GM12875 (cell line): ENCODE data around the gene SLC13A3.

Source experiments
- H3K4me3 ChIP-seq: one replicate; pipeline ENCODE4 v1.5.1; 2011; ENCODE audit warnings: low read depth, low read length, control low read depth
- TF ChIP-seq, protein P1 (sequence below): IDR thresholded peaks from 2 replicates; pipeline ENCODE4 v1.5.1; 2011; ENCODE audit warnings: low read depth, mild to moderate bottlenecking, control low read depth, inconsistent platforms, low read length, moderate library complexity, borderline replicate concordance; ENCODE audit not compliant: insufficient read depth

Gene SLC13A3

DNA sequence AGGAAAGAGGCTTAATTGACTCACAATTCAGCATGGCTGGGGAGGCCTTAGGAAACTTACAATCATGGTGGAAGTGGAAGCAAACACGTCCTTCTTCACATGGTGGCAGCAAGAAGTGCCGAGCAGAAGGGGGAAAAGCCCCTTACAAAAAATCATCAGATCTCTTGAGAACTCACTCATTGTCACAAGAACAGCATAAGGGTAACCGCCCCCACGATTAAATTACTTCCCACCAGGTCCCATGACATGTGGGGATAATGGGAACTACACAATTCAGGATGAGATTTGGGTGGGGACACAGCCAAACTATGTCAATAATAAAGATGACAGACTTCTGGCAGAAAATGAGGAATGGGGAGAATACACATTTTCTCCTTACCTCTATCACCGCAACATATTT is 80.3 kb downstream of the SLC13A3 start:
- no peak overlapping the region for H3K4me3 ChIP-seq
- TF ChIP-seq, protein P1, sequence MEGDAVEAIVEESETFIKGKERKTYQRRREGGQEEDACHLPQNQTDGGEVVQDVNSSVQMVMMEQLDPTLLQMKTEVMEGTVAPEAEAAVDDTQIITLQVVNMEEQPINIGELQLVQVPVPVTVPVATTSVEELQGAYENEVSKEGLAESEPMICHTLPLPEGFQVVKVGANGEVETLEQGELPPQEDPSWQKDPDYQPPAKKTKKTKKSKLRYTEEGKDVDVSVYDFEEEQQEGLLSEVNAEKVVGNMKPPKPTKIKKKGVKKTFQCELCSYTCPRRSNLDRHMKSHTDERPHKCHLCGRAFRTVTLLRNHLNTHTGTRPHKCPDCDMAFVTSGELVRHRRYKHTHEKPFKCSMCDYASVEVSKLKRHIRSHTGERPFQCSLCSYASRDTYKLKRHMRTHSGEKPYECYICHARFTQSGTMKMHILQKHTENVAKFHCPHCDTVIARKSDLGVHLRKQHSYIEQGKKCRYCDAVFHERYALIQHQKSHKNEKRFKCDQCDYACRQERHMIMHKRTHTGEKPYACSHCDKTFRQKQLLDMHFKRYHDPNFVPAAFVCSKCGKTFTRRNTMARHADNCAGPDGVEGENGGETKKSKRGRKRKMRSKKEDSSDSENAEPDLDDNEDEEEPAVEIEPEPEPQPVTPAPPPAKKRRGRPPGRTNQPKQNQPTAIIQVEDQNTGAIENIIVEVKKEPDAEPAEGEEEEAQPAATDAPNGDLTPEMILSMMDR, result no peak

DNA sequence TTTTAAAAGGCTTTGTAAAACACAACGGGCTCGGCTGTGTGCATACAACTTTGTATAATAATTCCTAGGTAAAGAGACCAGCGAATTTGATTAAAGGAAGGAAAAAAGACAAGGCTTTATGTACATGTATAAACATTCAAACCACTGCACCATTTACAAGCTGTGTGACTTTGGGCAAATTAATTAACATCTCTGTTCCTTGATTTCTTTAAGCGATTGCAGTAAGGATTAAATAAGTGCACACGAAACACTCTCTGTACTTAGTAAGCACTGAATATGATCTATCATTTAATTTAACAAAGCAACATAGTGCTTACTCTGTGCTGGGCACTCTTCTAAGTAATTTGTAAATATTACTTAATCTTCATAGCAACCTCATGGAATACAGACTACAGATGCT is 81.3 kb downstream of the SLC13A3 start:
- TF ChIP-seq, protein P1, result no peak

DNA sequence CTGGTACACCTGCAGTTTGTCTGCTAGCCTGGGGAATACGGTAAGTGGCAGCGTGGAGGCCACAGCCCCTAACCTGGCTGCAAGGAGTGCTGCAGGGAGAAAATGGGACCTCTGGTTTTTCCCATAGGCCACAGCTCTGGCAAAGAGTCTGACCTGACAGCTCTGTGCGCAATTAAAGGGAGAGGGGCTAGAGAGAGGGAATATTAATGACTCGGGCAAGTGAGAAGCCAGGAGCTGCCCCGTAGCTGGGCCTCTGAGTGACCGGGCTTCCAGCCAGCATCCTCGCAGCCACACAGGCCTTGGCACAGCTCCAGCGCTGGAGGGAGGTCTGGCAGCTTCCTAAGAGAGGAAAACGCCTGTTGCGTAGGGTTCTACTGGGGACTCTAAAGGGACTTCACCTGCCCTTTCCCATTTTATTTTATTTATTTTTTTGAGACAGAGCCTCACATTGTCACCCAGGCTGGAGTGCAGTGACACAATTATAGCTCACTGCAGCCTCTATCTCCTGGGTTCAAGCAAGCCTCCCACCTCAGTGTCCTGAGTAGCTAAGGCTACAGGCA is 82.6 kb downstream of the SLC13A3 start:
- TF ChIP-seq, protein P1, result no peak
- no peak overlapping the region for H3K4me3 ChIP-seq

More for the DNA sequence above, 81.3 kb downstream of the SLC13A3 start:
- no peak overlapping the region for H3K4me3 ChIP-seq

DNA sequence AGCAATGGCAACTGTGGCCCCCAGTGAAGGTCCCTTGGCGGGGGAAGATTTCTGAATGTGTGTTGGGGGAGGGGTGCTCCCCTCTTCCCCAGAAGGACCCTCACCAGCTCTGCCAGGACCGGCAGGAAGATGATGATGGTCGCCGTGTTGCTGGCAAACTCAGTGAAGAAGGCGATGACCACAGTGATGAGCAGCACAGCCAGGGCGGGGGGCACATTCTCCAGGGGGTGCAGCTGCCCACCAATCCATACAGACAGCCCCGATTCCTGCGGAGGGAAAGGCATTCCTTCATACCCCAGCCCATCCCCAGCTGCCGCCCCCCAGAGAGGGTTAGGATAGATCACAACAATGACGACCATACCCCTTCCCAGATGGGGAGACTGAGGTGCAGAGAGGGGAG is 85.1 kb downstream of the SLC13A3 start:
- TF ChIP-seq, protein P1, result no peak
- no peak overlapping the region for H3K4me3 ChIP-seq

DNA sequence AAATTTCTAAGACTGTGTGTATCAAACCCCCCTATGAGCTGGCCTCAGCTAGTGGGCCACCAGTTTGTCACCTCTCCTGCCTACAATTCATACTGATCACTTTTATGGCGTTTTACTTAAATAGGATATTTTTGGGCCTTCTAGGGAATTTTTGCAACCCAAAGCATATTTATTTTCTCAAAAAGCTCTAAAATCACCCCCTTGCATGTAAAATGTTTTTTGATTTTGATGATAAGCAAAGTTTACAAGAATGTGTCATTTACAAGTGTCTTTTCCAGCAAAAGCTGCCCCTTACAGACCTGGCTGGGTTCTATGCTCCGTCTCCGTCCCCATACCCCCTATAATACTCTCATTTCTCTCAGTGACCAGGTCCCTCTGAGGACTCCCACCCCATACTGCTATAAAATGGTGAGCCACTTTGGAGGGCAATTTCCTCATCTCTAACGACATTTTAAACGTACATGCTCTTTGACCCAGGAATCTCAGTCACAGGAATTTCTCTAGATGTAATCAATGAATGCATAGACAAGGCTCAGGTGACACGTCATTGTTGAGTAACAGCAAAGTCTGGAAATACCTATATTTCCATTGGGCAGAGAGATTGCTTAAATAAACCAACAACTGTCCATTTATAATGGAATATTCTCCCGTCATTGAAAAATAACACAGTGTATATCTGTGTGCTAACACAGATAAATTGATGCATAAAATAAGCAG is 86.9 kb downstream of the SLC13A3 start:
- TF ChIP-seq, protein P1, result no peak
- H3K4me3 ChIP-seq, result no peak overlapping the region

DNA sequence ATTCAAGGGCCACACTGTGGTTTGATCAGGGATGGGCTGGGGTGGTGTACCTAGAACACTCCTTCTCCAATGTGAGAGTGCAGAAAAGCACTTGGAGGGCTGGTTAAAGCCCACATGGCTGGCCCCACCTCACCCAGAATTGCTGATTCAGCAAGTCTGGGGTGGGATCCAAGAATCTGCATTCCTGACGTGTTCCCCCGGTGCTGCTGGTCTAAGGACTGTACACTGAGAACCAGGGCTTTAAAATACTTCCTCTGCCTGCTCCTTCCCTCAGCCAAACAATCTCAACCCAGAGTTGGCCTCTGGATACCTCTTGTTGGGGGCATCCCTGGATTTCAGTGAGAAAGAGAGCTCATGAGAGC is 87.4 kb downstream of the SLC13A3 start:
- TF ChIP-seq, protein P1, result no peak
- H3K4me3 ChIP-seq, result no peak overlapping the region
